ENCODE data around the gene SHOC2. TPM values are rescaled to one million over a fixed set of nuclear protein-coding genes. Genes with fewer than 3 reads are reported as not detected.

The SHOC2 gene
- total and polyA plus RNA-seq, 9 of the 15 experiments (the other 6 are each of a cell fraction or from before 2014, with no cell fraction given), result 9.2 to 17.5 (median 14.9) TPM

DNA sequence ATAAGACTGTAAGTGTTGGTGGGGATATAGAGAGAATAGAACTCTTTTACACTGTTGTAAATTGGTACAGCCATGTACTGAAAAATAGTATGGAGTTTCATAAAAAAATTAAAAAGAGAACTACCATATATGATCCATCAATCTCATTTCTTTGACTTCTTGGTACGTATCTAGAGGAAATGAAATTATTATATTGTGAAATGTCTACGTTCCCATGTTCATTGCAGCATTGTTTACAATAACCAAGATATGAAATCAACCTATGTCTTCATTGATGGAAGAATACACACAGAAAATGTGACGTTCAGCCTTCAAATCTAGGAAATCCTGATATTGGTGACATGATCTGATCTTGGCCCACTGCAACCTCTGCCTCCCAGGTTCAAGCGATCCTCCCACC is 32.0 kb downstream of the SHOC2 start:
- H3K9me1 ChIP-seq (ENCODE audit: control insufficient read depth, insufficient read depth, low read length), result no peaks in the 10 kb centered on the region
- H3K4me2 ChIP-seq (ENCODE audit: insufficient read depth, low read length), result no peak overlapping the region
- no TSS peak for BruUV-seq (replicated peaks)
- FAIRE-seq (no peak), DNase-seq (ENCODE audit: extremely low read depth in 1 of 4, low spot score in 3 of 4) (no peak), ATAC-seq (no peak)
- H2AFZ ChIP-seq (ENCODE audit: low read depth, low read length), result no peak overlapping the region
- no peak overlapping the region for H3K4me3 ChIP-seq
- H3K27ac ChIP-seq (ENCODE audit: extremely low read depth, low read depth, low read length), result no peak overlapping the region
- TF ChIP-seq ESRRB (CRISPR knock-in tag; IDR thresholded peaks at IDR 0.05; ENCODE audit: borderline replicate concordance), result no peak
- TF ChIP-seq SNIP1 (IDR thresholded peaks at IDR 0.05; ENCODE audit: low read depth), result no peak
- TF ChIP-seq LARP7 (IDR thresholded peaks at IDR 0.05), result no peak
- no peak for TF ChIP-seq PRPF4 (IDR thresholded peaks at IDR 0.05; ENCODE audit: insufficient read depth, low read depth, low read length, poor library complexity, severe bottlenecking)
- no peak for TF ChIP-seq MYNN (IDR thresholded peaks at IDR 0.05)
- no peak for TF ChIP-seq MYNN (CRISPR knock-in tag; IDR thresholded peaks at IDR 0.05)
- TF ChIP-seq, protein P1, sequence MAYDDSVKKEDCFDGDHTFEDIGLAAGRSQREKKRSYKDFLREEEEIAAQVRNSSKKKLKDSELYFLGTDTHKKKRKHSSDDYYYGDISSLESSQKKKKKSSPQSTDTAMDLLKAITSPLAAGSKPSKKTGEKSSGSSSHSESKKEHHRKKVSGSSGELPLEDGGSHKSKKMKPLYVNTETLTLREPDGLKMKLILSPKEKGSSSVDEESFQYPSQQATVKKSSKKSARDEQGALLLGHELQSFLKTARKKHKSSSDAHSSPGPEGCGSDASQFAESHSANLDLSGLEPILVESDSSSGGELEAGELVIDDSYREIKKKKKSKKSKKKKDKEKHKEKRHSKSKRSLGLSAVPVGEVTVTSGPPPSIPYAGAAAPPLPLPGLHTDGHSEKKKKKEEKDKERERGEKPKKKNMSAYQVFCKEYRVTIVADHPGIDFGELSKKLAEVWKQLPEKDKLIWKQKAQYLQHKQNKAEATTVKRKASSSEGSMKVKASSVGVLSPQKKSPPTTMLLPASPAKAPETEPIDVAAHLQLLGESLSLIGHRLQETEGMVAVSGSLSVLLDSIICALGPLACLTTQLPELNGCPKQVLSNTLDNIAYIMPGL (CRISPR knock-in tag; IDR thresholded peaks at IDR 0.05), result no peak
- TF ChIP-seq NELFE (IDR thresholded peaks at IDR 0.05; ENCODE audit: insufficient read depth, insufficient read length), result no peak
- no peak for TF ChIP-seq KAT8 (IDR thresholded peaks at IDR 0.05; ENCODE audit: low read depth)
- no peak for TF ChIP-seq ZNF79 (CRISPR knock-in tag; IDR thresholded peaks at IDR 0.05; ENCODE audit: low read depth)
- TF ChIP-seq ZKSCAN8 (CRISPR knock-in tag; IDR thresholded peaks at IDR 0.05), result no peak
- no peak for TF ChIP-seq POLR2H (tag; IDR thresholded peaks at IDR 0.05; ENCODE audit: low read depth)
- no peak for TF ChIP-seq ZNF41 (CRISPR knock-in tag; conservative IDR thresholded peaks at IDR 0.05)
- TF ChIP-seq, protein P2, sequence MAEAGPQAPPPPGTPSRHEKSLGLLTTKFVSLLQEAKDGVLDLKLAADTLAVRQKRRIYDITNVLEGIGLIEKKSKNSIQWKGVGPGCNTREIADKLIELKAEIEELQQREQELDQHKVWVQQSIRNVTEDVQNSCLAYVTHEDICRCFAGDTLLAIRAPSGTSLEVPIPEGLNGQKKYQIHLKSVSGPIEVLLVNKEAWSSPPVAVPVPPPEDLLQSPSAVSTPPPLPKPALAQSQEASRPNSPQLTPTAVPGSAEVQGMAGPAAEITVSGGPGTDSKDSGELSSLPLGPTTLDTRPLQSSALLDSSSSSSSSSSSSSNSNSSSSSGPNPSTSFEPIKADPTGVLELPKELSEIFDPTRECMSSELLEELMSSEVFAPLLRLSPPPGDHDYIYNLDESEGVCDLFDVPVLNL (CRISPR knock-in tag; IDR thresholded peaks at IDR 0.05; ENCODE audit: low read depth), result no peak
- TF ChIP-seq TCF7L2 (IDR thresholded peaks at IDR 0.05; ENCODE audit: low read depth, low read length), result no peak
- TF ChIP-seq, protein P3, sequence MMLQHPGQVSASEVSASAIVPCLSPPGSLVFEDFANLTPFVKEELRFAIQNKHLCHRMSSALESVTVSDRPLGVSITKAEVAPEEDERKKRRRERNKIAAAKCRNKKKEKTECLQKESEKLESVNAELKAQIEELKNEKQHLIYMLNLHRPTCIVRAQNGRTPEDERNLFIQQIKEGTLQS (IDR thresholded peaks at IDR 0.05), result no peak
- TF ChIP-seq, protein P3 (CRISPR knock-in tag; conservative IDR thresholded peaks at IDR 0.05), result no peak
- TF ChIP-seq SRSF9 (IDR thresholded peaks at IDR 0.05; ENCODE audit: borderline replicate concordance, low read depth, low read length), result no peak
- TF ChIP-seq CBX1 (IDR thresholded peaks at IDR 0.05; ENCODE audit: low read depth), result no peak
- no peaks in the 10 kb centered on the region for H3K27me3 ChIP-seq (ENCODE audit: control insufficient read depth in 2 of 2, insufficient read depth in 2 of 2, low read length in 2 of 2)
- no peaks in the 10 kb centered on the region; a peak in 1 of 5 replicates for H3K4me1 ChIP-seq (replicated peaks in 1 of 2; ENCODE audit: control insufficient read depth in 2 of 2, insufficient read depth in 2 of 2, low read length in 2 of 2)
- in situ Hi-C loops (cut with MboI) (no loop called here), intact Hi-C loops (cut with micrococcal nuclease) (no loop called here)
- H3K36me3 ChIP-seq (ENCODE audit: control insufficient read depth, insufficient read depth, low read length), result peaks cover 3% of the 10 kb centered on the region; the same call in 1 of the 3 replicates
- no peaks in the 10 kb centered on the region for H3K9me3 ChIP-seq (replicated peaks; ENCODE audit: control insufficient read depth, insufficient read depth, low read depth, low read length)
- no peak overlapping the region for H3K9ac ChIP-seq (ENCODE audit: insufficient read depth in 1 of 2, low read depth in 2 of 2, low read length in 2 of 2)
- peaks cover 25% of the 10 kb centered on the region; the same call in 2 of the 3 replicates for H3K79me2 ChIP-seq (ENCODE audit: control insufficient read depth, insufficient read depth, low read length)
- 80% methylated on average over 3 of the region's 4 CpGs for WGBS (ENCODE audit: insufficient coverage, low coverage, missing lambda C conversion rate)
- CTCF ChIA-PET (ENCODE audit: low intra/inter-chr PET ratio), result no interaction called here
- H4K20me1 ChIP-seq (replicated peaks; ENCODE audit: control insufficient read depth, insufficient read depth, low read length), result 0 out of 2 replicates have a peak, but pooled peaks cover 3% of the 10 kb centered on the region
- POLR2A ChIA-PET, result no interaction called here

Measured in K562 (cell line).